ENCODE data around the gene OSMR.

DNA sequence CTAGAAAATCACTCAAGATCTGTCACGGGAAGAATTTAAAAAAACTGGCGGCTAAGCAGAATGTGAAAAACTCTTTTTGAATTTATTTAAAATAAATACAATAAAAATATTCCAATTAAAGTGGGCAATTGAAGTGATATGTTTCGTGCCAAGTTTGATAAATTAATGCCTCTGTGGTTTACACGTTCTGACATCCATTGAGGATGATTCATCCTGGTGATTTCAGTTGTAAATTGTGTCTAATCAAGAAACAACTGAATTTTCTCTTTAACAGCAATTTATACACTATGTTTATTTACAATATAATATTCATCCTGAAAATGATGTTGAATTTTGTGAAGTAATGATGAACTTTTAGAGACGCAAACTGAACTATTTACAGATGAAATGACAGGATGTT lies 21.0 kb upstream of the OSMR start:
- TF ChIP-seq, protein P1, sequence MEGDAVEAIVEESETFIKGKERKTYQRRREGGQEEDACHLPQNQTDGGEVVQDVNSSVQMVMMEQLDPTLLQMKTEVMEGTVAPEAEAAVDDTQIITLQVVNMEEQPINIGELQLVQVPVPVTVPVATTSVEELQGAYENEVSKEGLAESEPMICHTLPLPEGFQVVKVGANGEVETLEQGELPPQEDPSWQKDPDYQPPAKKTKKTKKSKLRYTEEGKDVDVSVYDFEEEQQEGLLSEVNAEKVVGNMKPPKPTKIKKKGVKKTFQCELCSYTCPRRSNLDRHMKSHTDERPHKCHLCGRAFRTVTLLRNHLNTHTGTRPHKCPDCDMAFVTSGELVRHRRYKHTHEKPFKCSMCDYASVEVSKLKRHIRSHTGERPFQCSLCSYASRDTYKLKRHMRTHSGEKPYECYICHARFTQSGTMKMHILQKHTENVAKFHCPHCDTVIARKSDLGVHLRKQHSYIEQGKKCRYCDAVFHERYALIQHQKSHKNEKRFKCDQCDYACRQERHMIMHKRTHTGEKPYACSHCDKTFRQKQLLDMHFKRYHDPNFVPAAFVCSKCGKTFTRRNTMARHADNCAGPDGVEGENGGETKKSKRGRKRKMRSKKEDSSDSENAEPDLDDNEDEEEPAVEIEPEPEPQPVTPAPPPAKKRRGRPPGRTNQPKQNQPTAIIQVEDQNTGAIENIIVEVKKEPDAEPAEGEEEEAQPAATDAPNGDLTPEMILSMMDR (IDR thresholded peaks at IDR 0.05) = no peak
- no peak for TF ChIP-seq POLR2A (IDR thresholded peaks at IDR 0.05)
